Effector memory CD8-positive, alpha-beta T cell (primary cell): ENCODE results near the gene FAM8A1.
"Not testable (repeated sequence)": the region's sequence is repeated elsewhere in the genome, so short reads cannot be mapped to it uniquely, and the experiment has no call there.

ENCODE experiments used
- ATAC-seq: fragments of 150-1000 bp; cut with Tn5 transposase; replicated peaks from 2 replicates; pipeline ENCODE4 v1.10.0; 2021; ENCODE audit warnings: mild to moderate bottlenecking, moderate library complexity
- DNase-seq, 3 experiments: peaks; one replicate each; pipeline ENCODE4 v3.0.0; 2021
- H3K27ac Mint-ChIP-seq, 2 donors: one replicate each; pipeline ENCODE4 v1.8.0; 2022; ENCODE audit warnings: mild to moderate bottlenecking in 2 of 2, mixed read lengths in 2 of 2, moderate library complexity in 2 of 2
- H3K27me3 Mint-ChIP-seq, 2 donors: one replicate each; pipeline ENCODE4 v1.8.0; 2022; ENCODE audit warnings: mixed read lengths in 2 of 2
- H3K36me3 Mint-ChIP-seq: one replicate; pipeline ENCODE4 v1.8.0; 2022; ENCODE audit warnings: mild to moderate bottlenecking, moderate library complexity, mixed read lengths; ENCODE audit not compliant: insufficient read depth
- H3K4me1 Mint-ChIP-seq, 2 donors: one replicate each; pipeline ENCODE4 v1.8.0; 2022; ENCODE audit warnings: low read depth in 2 of 2, mixed read lengths in 2 of 2
- H3K4me3 Mint-ChIP-seq, 2 donors: one replicate each; pipeline ENCODE4 v1.8.0; 2022; ENCODE audit warnings: mild to moderate bottlenecking in 2 of 2, mixed read lengths in 2 of 2, moderate library complexity in 2 of 2
- H3K9me3 Mint-ChIP-seq, 2 donors: one replicate each; pipeline ENCODE4 v1.8.0; 2022; ENCODE audit warnings: mixed read lengths in 2 of 2
- total RNA-seq, 9 experiments: gene quantifications; one replicate each; lab custom pipeline; 2026; lab: John Stamatoyannopoulos, UW

Gene FAM8A1
- total RNA-seq: 5.8 to 71.0 (median 27.6) reads per million in 9 experiments

DNA sequence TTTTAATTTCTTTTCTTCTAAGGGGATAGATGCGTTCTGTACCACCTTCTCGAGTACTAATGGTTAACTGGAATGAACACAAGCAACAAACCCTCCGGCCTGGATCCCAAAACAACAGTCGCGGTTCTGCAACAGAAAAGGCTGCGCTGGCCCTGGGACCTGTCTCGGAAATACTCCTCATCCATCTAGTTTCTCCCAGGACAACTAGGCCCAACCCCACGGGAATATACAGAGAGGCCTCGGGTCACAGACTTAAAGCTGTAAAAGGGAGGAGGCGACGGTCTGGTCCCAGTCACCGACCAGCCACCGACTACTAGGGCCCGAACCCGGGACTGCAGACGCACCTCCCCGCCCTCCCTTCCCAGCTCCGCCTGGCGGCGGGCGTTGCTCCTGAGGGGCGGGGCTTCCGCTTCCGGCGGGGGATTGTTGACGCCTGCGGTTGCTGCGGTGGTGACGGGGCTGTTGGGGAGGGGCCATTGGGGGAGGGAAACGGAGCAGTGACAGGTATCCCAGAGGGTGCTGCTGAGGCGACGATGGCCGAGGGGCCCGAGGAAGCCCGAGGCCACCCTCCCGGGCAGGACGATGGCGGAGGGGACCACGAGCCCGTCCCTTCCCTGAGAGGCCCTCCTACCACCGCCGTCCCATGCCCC is at the start of gene FAM8A1:
Gene FAM8A1 (plus strand): TSS at position 426 of the 650 bp plus-strand sequence. CDS start 108 bp downstream, at position 534.
- Mint-ChIP-seq H3K4me3 (peak within 1 kb of the TSS; percentile 86 to 89), H3K27me3 (no peaks in the 10 kb centered on the region), H3K36me3 (peaks cover 33% of the 10 kb centered on the region), H3K4me1 (peaks cover 27 to 43% of the 10 kb centered on the region in 2 donors), H3K27ac (peak within 1 kb of the TSS; percentile 91 to 92), H3K9me3 (no peaks in the 10 kb centered on the region)
- peak; percentile 86 for ATAC-seq
- DNase-seq: peak; percentile 91 to 92 (median 91)

GRCh38 chr6:17551383-17551958 is 48.6 kb upstream of the FAM8A1 start:
- no peak overlapping the region for H3K27ac Mint-ChIP-seq
- H3K36me3 Mint-ChIP-seq: peaks cover 3% of the 10 kb centered on the region
- H3K4me1 Mint-ChIP-seq: no peaks in the 10 kb centered on the region
- H3K27me3 Mint-ChIP-seq: peaks cover 40 to 57% of the 10 kb centered on the region in 2 donors
- no peaks in the 10 kb centered on the region for H3K9me3 Mint-ChIP-seq
- no peak for DNase-seq
- no peak overlapping the region for H3K4me3 Mint-ChIP-seq
- ATAC-seq: no peak

GRCh38 chr6:17552861-17553260 is 47.2 kb upstream of the FAM8A1 start:
- no peak overlapping the region for H3K4me3 Mint-ChIP-seq
- DNase-seq: no peak
- H3K4me1 Mint-ChIP-seq: no peaks in the 10 kb centered on the region
- H3K27me3 Mint-ChIP-seq: peaks cover 31 to 47% of the 10 kb centered on the region in 2 donors
- no peaks in the 10 kb centered on the region for H3K9me3 Mint-ChIP-seq
- no peak overlapping the region for H3K27ac Mint-ChIP-seq
- H3K36me3 Mint-ChIP-seq: no peaks in the 10 kb centered on the region
- no peak for ATAC-seq

- H3K27me3 Mint-ChIP-seq: peaks cover 29 to 51% of the 10 kb centered on the region in 2 donors
These were observed 44.1 kb upstream of the FAM8A1 start for GRCh38 chr6:17556014-17556413.

GRCh38 chr6:17562636-17563035 is 37.5 kb upstream of the FAM8A1 start:
- Mint-ChIP-seq H3K9me3 (peaks cover 0 to 3% of the 10 kb centered on the region in 2 donors), H3K27ac (no peak overlapping the region), H3K4me1 (no peaks in the 10 kb centered on the region), H3K4me3 (no peak overlapping the region), H3K36me3 (no peaks in the 10 kb centered on the region), H3K27me3 (peaks cover 10 to 18% of the 10 kb centered on the region in 2 donors)
- DNase-seq (no peak), ATAC-seq (no peak)

More at GRCh38 chr6:17556014-17556413, 44.1 kb upstream of the FAM8A1 start:
- Mint-ChIP-seq H3K4me3 (no peak overlapping the region), H3K27ac (no peak overlapping the region), H3K9me3 (no peaks in the 10 kb centered on the region), H3K4me1 (no peaks in the 10 kb centered on the region), H3K36me3 (no peaks in the 10 kb centered on the region)
- no peak for DNase-seq
- ATAC-seq: no peak

DNA sequence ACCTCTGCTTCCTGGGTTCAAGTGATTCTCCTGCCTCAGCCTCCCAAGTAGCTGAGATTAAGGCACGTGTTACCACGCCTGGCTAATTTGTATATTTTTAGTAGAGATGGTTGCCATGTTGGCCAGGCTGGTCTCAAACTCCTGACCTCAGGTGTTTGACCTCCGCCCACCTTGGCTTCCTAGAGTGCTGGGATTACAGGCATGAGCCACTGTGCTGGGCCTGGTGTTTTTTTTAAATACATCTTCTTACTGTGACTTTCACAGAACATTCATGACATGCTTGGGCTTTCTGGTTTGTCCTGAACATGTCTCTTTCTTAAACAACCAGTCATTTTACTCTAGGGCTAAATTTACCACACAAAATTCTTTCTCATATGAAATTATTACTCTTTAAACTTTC is 34.7 kb upstream of the FAM8A1 start:
- H3K36me3 Mint-ChIP-seq: no peaks in the 10 kb centered on the region
- H3K4me1 Mint-ChIP-seq: no peaks in the 10 kb centered on the region
- no peak for ATAC-seq
- H3K27ac Mint-ChIP-seq: no peak overlapping the region
- H3K9me3 Mint-ChIP-seq: peaks cover 0 to 3% of the 10 kb centered on the region in 2 donors
- peaks cover 16 to 17% of the 10 kb centered on the region in 2 donors for H3K27me3 Mint-ChIP-seq
- no peak overlapping the region for H3K4me3 Mint-ChIP-seq
- no peak for DNase-seq

GRCh38 chr6:17574866-17575560 is 25.1 kb upstream of the FAM8A1 start:
- ATAC-seq: no peak
- peaks cover 7% of the 10 kb centered on the region for H3K36me3 Mint-ChIP-seq
- H3K4me1 Mint-ChIP-seq: no peaks in the 10 kb centered on the region

GRCh38 chr6:17577059-17577458 is 23.0 kb upstream of the FAM8A1 start:
- peaks cover 0 to 8% of the 10 kb centered on the region in 2 donors for H3K9me3 Mint-ChIP-seq
- no peak for DNase-seq
- H3K36me3 Mint-ChIP-seq: peaks cover 3% of the 10 kb centered on the region
- H3K27me3 Mint-ChIP-seq: peaks cover 26 to 40% of the 10 kb centered on the region in 2 donors
- no peaks in the 10 kb centered on the region for H3K4me1 Mint-ChIP-seq
- H3K27ac Mint-ChIP-seq: no peak overlapping the region
- no peak overlapping the region for H3K4me3 Mint-ChIP-seq
- ATAC-seq: no peak

More at GRCh38 chr6:17574866-17575560, 25.1 kb upstream of the FAM8A1 start:
- Mint-ChIP-seq H3K4me3 (no peak overlapping the region), H3K27ac (no peak overlapping the region), H3K9me3 (peaks cover 0 to 8% of the 10 kb centered on the region in 2 donors), H3K27me3 (peaks cover 42% of the 10 kb centered on the region in 2 donors)
- DNase-seq: no peak

DNA sequence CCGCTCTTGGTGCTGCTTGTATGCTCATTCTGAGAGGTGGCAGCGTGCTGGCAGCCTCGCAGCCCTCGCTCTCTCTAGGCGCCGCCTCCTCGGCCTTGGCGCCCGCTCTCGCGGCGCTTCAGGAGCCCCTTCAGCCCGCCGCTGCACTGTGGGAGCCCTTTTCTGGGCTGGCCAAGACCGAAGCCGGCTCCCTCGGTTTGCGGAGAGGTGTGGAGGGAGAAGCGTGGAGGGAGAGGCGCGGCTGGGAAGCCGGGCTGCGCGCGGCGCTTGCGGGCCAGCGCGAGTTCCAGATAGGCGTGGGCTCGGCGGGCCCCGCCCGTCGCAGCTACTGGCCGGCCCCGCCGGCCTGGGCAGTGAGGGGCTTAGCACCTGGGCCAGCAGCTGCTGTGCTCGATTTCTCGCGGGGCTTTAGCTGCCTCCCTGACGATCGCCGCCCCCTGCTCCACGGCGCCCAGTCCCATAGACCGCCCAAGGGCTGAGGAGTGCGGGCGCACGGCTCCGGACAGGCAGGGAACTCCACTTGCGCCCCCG is 19.5 kb upstream of the FAM8A1 start:
- Mint-ChIP-seq H3K36me3 (no peaks in the 10 kb centered on the region), H3K27ac (peak overlapping the region in 1 of 2 donors; percentile 25), H3K4me1 (no peaks in the 10 kb centered on the region), H3K27me3 (peaks cover 5 to 12% of the 10 kb centered on the region in 2 donors), H3K4me3 (peak overlapping the region; percentile 61 to 81), H3K9me3 (peaks cover 0 to 8% of the 10 kb centered on the region in 2 donors)
- DNase-seq (peak in 1 of 3 experiments; percentile 31), ATAC-seq (peak; percentile 75)

GRCh38 chr6:17581282-17581681 is 18.8 kb upstream of the FAM8A1 start:
- not testable (repeated sequence) for ATAC-seq, H3K27ac Mint-ChIP-seq, H3K4me1 Mint-ChIP-seq, DNase-seq, H3K9me3 Mint-ChIP-seq, H3K36me3 Mint-ChIP-seq
- peaks cover 5 to 12% of the 10 kb centered on the region in 2 donors for H3K27me3 Mint-ChIP-seq
- H3K4me3 Mint-ChIP-seq: peak overlapping the region; percentile 61 to 81

DNA sequence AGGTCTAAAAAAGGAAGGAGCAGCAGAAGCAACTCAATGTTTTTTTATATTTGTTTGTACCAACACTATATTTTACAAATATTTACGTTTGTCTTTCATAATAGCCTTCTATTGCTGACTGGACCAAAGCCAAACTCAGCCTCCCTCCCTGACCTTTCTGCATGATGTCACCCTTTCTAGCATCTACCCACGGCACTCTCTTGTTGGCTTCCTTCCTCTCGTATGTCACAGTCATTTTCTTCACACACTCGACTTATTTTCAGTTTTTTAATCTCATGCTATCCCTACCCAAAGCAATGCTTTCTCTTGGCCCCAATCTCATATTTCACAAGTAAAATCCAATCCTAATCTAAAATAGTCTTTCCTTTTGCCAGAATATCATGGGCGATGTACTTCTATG is 16.3 kb upstream of the FAM8A1 start:
- Mint-ChIP-seq H3K27me3 (peaks cover 0 to 12% of the 10 kb centered on the region in 2 donors), H3K9me3 (no peaks in the 10 kb centered on the region), H3K4me3 (no peak overlapping the region), H3K4me1 (peaks cover 2 to 3% of the 10 kb centered on the region in 2 donors), H3K36me3 (no peaks in the 10 kb centered on the region), H3K27ac (no peak overlapping the region)
- ATAC-seq: no peak
- no peak for DNase-seq

DNA sequence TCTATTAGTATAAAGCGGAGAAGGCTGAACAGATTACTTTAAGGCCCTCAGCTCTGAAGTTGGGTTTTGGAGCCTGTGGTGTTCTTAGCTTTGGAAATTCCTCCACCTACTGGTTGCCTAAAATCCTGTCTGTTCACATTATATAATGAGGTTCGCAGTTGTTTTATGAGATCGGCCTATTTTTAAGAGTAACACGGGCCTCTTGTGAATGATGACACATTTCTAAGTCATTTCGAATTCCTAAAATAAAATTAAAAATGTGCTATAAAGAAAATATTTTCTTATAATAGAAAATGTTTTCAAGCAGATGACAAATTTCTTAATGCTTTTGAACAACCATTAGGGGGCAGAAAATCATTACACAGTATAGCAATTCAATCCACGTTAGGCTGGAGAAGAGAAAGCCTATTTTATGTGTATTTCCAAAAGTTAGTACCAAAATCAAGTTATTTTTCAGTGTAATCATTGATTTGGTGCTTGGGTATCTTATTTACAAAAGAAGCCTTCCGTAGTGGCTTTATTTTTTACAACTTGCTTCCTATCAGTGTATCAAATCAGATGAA is 15.8 kb upstream of the FAM8A1 start:
- Mint-ChIP-seq H3K4me1 (peaks cover 2 to 8% of the 10 kb centered on the region in 2 donors), H3K36me3 (no peaks in the 10 kb centered on the region), H3K27me3 (peaks cover 0 to 12% of the 10 kb centered on the region in 2 donors), H3K27ac (no peak overlapping the region), H3K9me3 (no peaks in the 10 kb centered on the region), H3K4me3 (no peak overlapping the region)
- DNase-seq (no peak), ATAC-seq (peak; percentile 65)
